ENCODE measurements around the gene PIGL.

GRCh38 chr17:16275024-16275423 lies 58.0 kb downstream of the PIGL start:
- TF ChIP-seq, protein P1, sequence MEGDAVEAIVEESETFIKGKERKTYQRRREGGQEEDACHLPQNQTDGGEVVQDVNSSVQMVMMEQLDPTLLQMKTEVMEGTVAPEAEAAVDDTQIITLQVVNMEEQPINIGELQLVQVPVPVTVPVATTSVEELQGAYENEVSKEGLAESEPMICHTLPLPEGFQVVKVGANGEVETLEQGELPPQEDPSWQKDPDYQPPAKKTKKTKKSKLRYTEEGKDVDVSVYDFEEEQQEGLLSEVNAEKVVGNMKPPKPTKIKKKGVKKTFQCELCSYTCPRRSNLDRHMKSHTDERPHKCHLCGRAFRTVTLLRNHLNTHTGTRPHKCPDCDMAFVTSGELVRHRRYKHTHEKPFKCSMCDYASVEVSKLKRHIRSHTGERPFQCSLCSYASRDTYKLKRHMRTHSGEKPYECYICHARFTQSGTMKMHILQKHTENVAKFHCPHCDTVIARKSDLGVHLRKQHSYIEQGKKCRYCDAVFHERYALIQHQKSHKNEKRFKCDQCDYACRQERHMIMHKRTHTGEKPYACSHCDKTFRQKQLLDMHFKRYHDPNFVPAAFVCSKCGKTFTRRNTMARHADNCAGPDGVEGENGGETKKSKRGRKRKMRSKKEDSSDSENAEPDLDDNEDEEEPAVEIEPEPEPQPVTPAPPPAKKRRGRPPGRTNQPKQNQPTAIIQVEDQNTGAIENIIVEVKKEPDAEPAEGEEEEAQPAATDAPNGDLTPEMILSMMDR (IDR thresholded peaks at IDR 0.05; ENCODE audit: insufficient read depth, low read length), result no peak
- TF ChIP-seq POLR2AphosphoS5 (IDR thresholded peaks at IDR 0.05; ENCODE audit: low read depth), result no peak

Data from HL-60 (cell line).